ENCODE measurements around the gene TP53RK. TPM values are rescaled to one million over a fixed set of nuclear protein-coding genes. Genes with fewer than 3 reads are reported as not detected.

The TP53RK gene
- total RNA-seq, 1 experiment from 2014 or later = 20.6 TPM

GRCh38 chr20:46657137-46657536, 32.1 kb downstream of the TP53RK start:
- intact Hi-C loops (cut with micrococcal nuclease; ENCODE audit: unreplicated experiment) = no loop called here
- no peaks in the 10 kb centered on the region for H3K9me3 ChIP-seq (ENCODE audit: low read depth, low read length, poor library complexity, severe bottlenecking)
- CTCF ChIA-PET = no interaction called here
- DNase-seq (ENCODE audit: low spot score) = no peak
- no peak for TF ChIP-seq EZH2 (IDR thresholded peaks at IDR 0.05; ENCODE audit: borderline replicate concordance, low read depth, low read length, poor library complexity, severe bottlenecking)
- BruUV-seq (replicated peaks) = no TSS peak
- H3K36me3 ChIP-seq (ENCODE audit: insufficient read depth, low read length, poor library complexity, severe bottlenecking) = no peaks in the 10 kb centered on the region
- no peak overlapping the region for H3K4me3 ChIP-seq (ENCODE audit: low read depth, low read length, poor library complexity, severe bottlenecking)
- H3K27ac ChIP-seq (ENCODE audit: low read depth, low read length, poor library complexity, severe bottlenecking) = no peak overlapping the region
- POLR2A ChIA-PET (ENCODE audit: low non-redundant PET) = interaction anchor here (0.6 kb wide), 1 partner anchor 8 kb away, joined by 4 read pairs; no protein-coding TSS in a partner anchor
- H3K4me1 ChIP-seq (ENCODE audit: insufficient read depth, low read length, poor library complexity, severe bottlenecking) = no peaks in the 10 kb centered on the region
- peaks cover 8% of the 10 kb centered on the region for H3K27me3 ChIP-seq (replicated peaks; ENCODE audit: insufficient read depth, low read depth, low read length, poor library complexity)

GRCh38 chr20:46652699-46653098, 36.5 kb downstream of the TP53RK start:
- Histone ChIP-seq H3K27ac (ENCODE audit: low read depth, low read length, poor library complexity, severe bottlenecking) (no peak overlapping the region), H3K27me3 (replicated peaks; ENCODE audit: insufficient read depth, low read depth, low read length, poor library complexity) (peaks cover 44% of the 10 kb centered on the region), H3K9me3 (ENCODE audit: low read depth, low read length, poor library complexity, severe bottlenecking) (no peaks in the 10 kb centered on the region), H3K4me3 (ENCODE audit: low read depth, low read length, poor library complexity, severe bottlenecking) (no peak overlapping the region), H3K36me3 (ENCODE audit: insufficient read depth, low read length, poor library complexity, severe bottlenecking) (no peaks in the 10 kb centered on the region), H3K4me1 (ENCODE audit: insufficient read depth, low read length, poor library complexity, severe bottlenecking) (no peaks in the 10 kb centered on the region)
- TF ChIP-seq EZH2 (IDR thresholded peaks at IDR 0.05; ENCODE audit: borderline replicate concordance, low read depth, low read length, poor library complexity, severe bottlenecking) = no peak
- TF ChIP-seq CTCF (conservative IDR thresholded peaks at IDR 0.05; ENCODE audit: low read depth, low read length) = no peak
- no TSS peak for BruUV-seq (replicated peaks)
- DNase-seq (ENCODE audit: low spot score) = no peak
- CTCF ChIA-PET = no interaction called here
- intact Hi-C loops (cut with micrococcal nuclease; ENCODE audit: unreplicated experiment) = no loop called here
- POLR2A ChIA-PET (ENCODE audit: low non-redundant PET) = no interaction called here

- no peak within 1 kb of the TSS for H3K27ac ChIP-seq (ENCODE audit: low read depth, low read length, poor library complexity, severe bottlenecking)
- TF ChIP-seq EZH2 (IDR thresholded peaks at IDR 0.05; ENCODE audit: borderline replicate concordance, low read depth, low read length, poor library complexity, severe bottlenecking) (no peak), CTCF (conservative IDR thresholded peaks at IDR 0.05; ENCODE audit: low read depth, low read length) (no peak)
- intact Hi-C loops (cut with micrococcal nuclease; ENCODE audit: unreplicated experiment) = no loop called here
- H3K4me1 ChIP-seq (ENCODE audit: insufficient read depth, low read length, poor library complexity, severe bottlenecking) = no peaks in the 10 kb centered on the region
- no peaks in the 10 kb centered on the region for H3K36me3 ChIP-seq (ENCODE audit: insufficient read depth, low read length, poor library complexity, severe bottlenecking)
- CTCF ChIA-PET = no interaction called here
- peaks cover 44% of the 10 kb centered on the region for H3K27me3 ChIP-seq (replicated peaks; ENCODE audit: insufficient read depth, low read depth, low read length, poor library complexity)
- DNase-seq (ENCODE audit: low spot score) = no peak
- POLR2A ChIA-PET (ENCODE audit: low non-redundant PET) = no interaction called here
- no peak within 1 kb of the TSS for H3K4me3 ChIP-seq (ENCODE audit: low read depth, low read length, poor library complexity, severe bottlenecking)
- no peaks in the 10 kb centered on the region for H3K9me3 ChIP-seq (ENCODE audit: low read depth, low read length, poor library complexity, severe bottlenecking)
- BruUV-seq (replicated peaks) = no TSS peak
Measured at GRCh38 chr20:46651091-46651962, 37.9 kb downstream of the TP53RK start, which contains the start of gene SLC13A3. Gene SLC13A3, minus strand, starts transcription at chr20:46651459. Its CDS starts 38 bp downstream, at chr20:46651421.
